Mammary epithelial cell (primary cell): ENCODE results near the gene CYP27A1.

Experiments used
- EZH2 ChIP-seq: IDR thresholded peaks from 2 replicates; pipeline ENCODE4 v1.6.1; 2012; ENCODE audit warnings: low read length, inconsistent platforms, borderline replicate concordance
- TF ChIP-seq, protein P1 (sequence below), 2 donors: IDR thresholded peaks in 1 of 2; conservative IDR thresholded peaks in 1 of 2; 2 replicates each; pipeline ENCODE4 v1.5.1; 2011 to 2012; ENCODE audit warnings: inconsistent platforms in 2 of 2, low read length in 2 of 2, mild to moderate bottlenecking in 2 of 2, control low read depth in 1 of 2, low read depth in 1 of 2; ENCODE audit not compliant: insufficient read depth in 1 of 2; ENCODE audit errors: extremely low read depth in 1 of 2

DNA sequence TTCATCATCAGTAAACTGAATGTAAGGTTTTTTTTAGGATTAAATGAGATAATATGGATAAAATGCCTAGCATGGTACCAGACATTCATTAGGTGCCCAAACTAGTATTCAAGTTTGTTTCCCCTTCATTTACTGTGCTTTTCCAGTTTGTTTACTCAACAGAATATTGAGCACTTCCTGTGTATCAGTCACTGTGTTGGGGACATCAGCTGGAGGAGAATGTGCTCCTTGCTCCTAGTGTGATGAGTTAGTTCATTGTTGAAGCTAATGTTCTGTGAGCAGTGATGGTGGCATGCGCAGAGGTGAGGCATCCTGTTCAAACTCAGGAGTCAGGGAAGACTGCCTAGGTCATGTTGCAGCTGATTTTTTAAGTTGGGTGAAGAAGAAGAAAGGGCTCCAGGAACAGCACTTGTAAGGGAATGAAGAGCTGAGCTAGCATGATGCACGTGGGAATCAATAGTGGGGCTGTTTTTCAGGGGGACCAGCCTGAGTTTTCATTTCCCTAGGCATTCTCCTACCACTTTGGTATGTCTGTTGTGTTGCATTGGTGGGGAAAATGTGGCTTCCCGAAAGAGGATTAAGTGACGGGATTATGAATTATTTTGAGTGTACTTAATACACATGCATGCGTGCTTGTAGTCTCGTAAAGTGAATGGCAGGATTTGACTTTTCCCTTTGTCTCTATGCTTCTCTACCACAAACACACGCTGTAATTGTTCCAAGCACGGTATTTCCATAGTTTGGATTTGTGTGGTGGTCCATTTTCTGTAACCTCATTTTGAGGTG, 47.6 kb upstream of the CYP27A1 start:
- TF ChIP-seq, protein P1, sequence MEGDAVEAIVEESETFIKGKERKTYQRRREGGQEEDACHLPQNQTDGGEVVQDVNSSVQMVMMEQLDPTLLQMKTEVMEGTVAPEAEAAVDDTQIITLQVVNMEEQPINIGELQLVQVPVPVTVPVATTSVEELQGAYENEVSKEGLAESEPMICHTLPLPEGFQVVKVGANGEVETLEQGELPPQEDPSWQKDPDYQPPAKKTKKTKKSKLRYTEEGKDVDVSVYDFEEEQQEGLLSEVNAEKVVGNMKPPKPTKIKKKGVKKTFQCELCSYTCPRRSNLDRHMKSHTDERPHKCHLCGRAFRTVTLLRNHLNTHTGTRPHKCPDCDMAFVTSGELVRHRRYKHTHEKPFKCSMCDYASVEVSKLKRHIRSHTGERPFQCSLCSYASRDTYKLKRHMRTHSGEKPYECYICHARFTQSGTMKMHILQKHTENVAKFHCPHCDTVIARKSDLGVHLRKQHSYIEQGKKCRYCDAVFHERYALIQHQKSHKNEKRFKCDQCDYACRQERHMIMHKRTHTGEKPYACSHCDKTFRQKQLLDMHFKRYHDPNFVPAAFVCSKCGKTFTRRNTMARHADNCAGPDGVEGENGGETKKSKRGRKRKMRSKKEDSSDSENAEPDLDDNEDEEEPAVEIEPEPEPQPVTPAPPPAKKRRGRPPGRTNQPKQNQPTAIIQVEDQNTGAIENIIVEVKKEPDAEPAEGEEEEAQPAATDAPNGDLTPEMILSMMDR (conservative IDR thresholded peaks at IDR 0.05 in 1 of 2, IDR thresholded peaks at IDR 0.05 in 1 of 2; ENCODE audit: extremely low read depth in 1 of 2, insufficient read depth in 1 of 2, low read depth in 1 of 2, low read length in 2 of 2): no peak
- no peak for TF ChIP-seq EZH2
